Left forelimb (tissue), 1 donor: ENCODE results near the gene RCBTB2.

Experiments
- DNase-seq: peaks from one replicate; pipeline ENCODE4 v3.0.0-alpha.2; 2018; ENCODE audit warnings: low spot score

RCBTB2 gene

DNA sequence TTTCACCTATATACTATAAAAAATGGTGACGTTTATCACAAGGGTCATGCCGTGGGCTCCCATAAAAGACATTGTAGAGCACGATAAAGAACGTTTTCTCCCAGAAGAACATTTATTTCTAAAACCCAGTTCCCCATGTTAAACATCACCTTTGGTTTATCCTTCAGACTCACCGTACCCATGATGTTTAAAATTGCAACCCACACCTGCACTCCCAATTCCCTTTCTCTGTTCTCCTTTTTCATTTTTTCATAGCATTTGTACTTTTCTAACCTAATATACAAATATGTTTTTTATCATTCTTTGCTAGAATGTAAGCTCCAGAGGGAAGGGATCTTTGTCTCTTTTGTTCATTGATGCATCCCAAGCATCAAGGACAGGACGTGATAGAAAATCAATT, 2.0 kb downstream of the RCBTB2 start:
- no peak for DNase-seq

DNA sequence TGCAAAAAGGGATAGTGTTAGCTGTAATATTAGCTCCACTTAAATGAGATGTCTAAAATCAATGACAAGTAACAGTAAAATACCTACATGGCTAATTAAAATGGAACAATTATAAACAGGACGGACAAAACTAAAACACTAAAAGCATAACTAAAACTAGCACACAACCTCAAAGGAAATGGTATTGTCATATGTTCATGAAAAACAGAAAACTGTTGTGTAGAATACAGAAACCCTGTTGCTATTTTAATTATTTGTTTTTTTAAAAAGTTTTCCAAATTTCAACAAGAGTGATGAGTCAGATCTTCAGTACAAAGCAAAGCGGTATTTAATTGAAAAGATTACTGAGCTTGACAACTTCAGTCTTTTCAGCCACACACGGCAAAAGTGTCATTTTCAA, 4.2 kb downstream of the RCBTB2 start:
- no peak for DNase-seq

DNA sequence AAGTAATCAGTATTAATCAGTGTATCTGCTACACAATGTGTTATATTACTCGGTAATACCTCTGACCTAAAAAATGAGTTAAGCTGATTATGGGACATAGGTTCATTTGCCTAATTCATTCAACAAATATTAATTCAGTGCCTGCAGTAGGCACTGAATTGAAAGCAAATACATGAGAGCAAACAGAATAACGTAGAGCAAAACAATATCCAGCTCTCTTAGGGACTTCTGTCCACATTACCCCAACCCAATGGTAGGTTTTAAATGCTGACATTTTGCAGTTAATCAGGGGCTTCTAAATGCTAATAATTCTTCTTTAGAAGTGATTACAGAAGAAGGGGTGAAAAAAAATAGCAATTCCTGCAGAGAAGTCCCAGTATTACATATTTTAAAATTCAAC, 4.9 kb downstream of the RCBTB2 start:
- DNase-seq, result no peak

DNA sequence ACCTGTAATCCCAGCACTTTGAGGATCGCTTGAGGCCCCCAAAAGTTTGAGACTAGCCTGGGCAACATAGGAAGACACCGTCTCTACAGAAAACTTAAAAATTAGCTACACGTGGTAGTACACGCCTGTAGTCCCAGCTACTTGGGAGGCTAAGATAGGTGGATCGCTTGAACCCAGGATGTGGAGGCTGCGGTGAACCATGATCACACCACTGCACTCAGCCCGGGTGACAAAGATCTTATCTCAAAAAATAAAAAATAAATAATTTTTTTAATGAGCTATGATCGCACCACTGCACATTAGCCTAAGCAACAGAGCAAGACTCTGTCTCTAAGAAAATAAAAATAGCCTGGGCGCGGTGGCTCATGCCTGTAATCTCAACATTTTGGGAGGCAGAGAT, 6.6 kb downstream of the RCBTB2 start:
- no peak for DNase-seq

DNA sequence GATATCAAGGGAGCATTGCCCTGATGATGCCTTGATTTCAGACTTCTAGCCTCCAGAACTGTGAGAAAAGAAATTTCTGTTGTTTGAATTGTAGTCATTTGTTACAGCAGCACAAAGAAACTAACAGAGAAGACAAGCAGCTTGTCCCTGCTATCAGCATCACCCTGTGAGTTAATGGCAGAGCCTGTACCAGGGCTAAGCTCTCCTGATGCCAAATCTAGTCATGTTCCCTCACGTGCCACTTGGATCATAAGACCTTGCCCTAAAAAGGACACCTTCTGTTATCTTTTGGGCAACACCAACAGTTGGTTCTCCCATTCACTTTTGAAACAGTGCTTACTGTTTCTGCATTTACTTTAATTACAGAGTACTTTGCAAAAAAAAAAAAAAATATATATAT, 14.8 kb downstream of the RCBTB2 start:
- no peak for DNase-seq

DNA sequence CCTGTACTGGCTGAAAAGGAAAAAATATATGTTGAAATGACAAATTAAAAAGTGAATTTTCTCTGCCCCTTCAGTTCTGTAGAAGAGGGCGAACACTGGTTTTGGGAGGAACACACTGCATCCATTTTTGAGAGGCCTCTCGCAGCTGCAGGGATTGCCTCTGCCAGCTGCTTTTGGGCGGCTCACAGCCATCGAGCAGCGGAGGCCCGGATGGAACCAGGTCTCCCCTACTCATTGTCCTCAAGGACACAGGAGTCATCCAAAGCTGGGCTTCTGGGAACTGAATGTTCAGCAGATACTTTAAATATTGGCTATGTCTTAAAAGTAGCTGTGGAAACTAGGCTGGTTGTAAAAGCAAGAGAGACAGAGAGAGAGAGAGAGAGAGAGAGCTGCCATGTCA, 17.1 kb downstream of the RCBTB2 start:
- DNase-seq, result no peak

DNA sequence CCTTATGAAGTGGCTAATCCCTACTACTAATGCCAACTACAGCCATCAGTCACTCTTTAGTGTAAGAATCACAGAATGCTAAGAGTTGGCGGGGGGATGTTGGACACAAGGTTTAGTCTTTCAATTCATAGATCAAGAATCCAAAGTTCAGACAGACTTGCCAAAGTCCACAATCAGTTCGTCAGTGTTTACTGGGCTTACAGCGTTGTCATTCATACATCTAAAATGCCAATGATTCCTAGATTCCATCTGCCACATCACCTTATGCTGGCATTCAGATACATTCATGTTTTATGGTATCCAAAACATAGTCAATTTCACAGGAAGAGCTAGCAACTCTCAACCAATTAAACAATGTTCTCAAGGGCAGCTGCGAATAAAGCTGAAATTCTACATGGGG, 18.1 kb downstream of the RCBTB2 start:
- no peak for DNase-seq

DNA sequence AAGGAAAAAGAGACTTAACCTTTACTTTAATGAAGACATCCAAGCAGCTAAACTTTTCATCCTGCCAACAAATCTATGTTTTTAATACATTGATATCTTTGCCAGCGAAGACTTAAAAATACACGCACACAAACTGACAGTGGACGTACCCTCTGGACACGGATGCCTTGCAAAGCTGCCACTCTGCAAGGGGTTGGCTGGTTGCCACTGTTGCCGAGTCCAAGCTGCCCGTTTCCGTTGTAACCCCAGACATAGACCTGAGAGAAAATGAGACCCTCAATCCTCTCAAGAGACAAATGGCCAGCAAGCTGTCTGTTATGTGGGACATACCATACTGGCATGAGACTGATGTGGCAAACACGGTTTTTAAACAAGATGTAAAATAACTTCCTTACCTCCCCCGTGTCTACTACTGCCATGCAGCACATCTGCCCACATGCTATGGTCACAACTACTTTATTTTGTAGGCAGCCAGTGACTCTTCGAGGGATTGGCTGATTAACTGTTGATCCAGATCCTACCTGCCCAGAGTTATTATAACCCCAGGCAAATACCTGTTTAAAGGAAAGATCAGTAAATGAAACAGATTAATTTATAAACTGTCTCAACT, 21.2 kb downstream of the RCBTB2 start:
- no peak for DNase-seq

DNA sequence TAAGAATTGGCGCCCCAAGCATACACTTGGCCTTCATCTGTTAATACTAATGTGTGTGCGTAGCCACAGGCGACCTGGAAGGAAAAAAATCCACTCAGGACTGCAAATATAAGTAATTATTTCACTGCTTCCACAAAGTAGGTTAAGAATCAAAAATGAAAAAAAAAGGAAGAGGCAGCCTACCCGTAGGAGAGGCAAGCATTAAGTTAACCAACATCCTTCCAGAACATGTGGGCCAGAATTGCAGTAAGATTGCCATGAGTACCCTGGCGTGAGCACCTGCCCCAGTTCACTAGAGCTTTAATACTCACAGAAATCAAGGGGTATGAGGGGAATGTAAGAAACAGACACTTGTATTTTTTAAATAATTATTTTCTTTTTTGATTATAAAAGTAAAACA, 22.2 kb downstream of the RCBTB2 start:
- DNase-seq, result no peak

DNA sequence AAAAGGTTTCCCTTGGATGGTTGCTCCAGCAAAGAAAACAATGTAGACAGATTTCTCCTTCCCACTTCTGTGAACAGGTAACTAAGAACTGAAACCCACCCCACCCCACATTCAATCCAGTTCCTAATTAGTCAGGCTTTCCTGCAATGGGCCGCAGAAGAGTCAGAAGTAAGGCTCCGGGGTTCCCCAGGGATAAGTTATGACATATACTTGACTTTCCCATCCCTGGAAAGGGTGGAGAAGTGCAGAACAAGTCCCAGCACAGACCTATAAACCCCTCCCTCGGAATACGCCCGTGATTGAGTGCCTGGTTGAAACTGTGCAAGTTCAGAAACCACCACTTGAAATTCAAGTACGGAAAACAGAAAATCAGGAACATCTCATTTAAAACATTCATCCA, 24.9 kb downstream of the RCBTB2 start:
- DNase-seq, result no peak

DNA sequence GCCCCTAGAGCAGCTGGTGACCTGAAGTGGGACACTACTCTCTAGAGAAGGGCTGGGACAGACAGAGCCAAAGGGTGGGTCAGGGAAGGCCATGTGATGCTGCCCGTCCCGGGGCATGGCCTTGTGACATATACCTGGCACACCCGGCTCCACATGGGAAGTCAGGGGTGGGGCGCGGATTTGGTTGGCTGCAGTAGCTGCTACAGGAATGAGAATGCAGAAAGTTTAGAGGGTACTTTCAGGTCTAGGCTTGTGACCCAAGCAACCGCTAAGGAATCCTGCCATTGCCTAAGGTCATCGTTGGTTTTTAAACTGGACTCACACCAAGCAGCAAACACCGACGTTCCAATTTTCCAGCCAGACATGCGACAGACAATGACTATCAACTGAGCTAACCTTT, 25.9 kb downstream of the RCBTB2 start:
- no peak for DNase-seq

DNA sequence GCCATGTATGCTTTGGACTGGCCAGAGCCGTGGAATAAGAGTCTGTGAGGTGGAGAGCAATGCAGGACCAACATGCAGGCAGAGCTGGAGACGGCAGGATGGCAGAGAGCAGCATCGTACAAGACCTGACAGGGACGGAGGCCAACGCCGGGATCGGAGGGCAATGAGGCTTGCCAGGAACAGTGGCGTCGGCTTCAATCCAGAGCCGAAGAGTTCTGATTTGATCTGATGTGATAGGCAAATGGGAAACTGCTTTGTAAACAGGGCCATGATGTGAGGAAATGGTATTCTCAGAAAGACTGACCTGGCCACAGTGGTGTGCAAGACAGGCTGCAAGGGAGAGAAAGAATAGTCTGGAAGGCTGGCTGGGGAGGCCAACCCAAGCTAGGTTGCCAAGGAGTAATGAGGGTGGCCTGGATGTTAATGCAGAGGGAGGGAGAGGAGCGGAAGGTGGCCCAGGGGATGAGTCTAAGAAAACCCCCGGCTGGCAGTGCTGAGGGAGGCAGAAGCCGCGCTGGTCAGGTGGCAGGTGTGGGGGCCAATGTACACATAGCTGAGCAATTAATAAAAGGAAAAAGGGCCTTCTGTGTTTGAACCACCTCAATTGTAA, 26.7 kb downstream of the RCBTB2 start:
- DNase-seq, result no peak

DNA sequence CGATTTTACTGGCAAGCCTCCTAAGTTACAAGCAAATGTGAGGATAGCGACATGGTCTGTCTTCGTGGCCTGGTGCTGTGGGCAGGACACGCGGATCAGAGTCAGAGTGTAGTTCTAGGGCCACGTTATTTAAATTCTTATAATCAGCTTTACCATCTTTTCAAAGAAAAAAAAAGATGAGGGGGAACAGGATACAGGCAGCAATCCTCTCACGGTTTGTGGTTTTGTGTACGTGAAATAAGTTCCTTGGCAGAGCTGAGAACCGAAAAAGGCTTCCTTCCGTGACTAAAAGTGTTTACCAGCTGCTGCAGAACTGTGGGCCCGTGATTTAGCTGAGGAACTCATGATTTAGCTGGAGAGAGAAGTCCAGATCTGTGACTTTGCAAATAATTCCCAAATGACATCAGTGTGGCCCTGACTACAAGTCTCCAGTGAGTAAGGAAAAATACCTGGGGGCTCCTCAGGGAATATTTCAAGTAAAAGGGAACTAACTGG, 27.2 kb downstream of the RCBTB2 start:
- no peak for DNase-seq

DNA sequence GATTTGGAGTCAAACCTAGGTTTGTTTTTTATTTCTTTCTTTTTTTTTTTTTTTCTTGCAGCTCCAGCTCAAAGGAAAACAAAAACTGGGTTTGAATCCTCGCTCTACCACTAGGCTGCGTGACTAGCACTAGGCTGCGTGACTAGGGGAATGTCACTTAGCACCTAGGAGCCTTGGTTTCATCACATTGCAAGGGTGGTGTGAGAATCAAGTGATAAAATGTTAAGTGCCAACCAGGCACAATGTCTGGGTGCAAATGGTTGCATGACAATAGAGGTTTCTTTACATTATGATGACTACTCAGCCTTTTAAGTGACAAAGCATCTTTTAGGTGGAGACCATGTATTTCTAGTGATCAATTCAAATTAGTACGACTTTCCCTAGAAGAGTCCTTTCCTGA, 27.9 kb downstream of the RCBTB2 start:
- DNase-seq, result no peak

DNA sequence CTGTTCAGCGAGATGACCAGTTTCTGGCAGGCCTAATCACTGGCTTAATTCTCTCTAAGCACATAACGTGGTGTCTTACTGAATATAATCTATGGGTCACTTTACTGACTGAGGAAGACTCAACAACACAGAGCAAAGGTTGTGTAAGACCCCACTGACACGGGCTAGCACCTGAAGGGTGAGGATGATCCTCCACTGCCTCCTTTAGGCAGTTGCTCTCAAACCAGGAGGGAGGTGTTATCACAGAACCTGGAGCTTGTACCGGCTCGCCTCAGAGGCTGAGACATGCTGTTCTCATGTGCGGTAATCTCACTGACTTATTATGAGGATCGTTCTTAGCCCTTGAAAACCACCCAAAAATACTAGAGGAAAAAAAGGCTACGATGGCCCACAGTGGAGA, 28.3 kb downstream of the RCBTB2 start:
- DNase-seq, result no peak

DNA sequence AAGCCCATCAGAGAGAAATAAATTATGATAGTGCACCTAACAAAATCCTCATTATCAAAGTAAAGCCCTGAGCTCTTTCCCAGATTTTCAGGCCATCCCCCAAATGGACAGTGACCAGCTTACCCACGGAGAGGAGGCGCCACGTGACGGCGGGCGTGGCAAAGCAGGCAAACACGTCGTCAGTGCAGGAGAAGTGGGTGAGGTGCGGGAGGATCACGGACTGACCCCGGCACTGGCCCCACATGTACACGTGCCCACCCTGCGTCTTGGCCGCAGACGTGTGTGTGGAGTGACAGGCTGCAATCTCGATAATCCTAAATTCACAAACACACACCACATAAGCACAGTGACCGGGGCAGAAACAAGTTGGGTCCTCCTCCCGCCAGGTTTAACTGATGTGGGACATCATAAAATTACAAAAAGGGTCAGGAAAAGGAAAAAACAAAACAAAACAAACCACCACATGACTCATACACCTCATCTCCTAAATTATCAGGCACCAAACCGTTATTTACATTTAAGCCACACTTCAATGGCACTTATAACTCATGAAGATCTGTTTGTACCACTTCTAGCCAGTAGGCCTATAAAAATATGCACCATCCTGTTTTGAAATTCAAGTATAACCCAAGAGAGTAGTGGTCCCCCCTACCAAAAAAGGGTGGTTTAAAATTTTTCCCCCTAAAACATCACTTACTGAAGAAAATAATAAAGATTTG, 30.1 kb downstream of the RCBTB2 start:
- DNase-seq, result no peak

DNA sequence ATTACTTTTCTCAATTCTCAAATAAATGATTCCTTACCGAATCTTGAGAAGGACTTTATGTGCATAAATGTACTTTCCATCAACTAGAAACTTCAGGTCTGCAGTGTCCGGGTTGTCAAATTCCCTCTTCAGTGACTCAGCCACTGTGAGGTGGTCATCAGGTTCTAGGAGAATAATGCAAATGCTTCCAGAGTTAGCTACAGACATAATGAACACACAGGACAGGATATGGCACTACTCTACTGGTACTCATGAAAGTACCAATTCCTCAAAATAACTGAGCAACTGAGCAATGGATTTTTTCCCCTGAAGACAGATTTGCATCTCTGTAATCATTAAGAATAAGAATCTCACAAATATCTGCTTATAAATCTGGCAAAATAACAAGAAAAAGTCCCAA, 31.2 kb downstream of the RCBTB2 start:
- no peak for DNase-seq

DNA sequence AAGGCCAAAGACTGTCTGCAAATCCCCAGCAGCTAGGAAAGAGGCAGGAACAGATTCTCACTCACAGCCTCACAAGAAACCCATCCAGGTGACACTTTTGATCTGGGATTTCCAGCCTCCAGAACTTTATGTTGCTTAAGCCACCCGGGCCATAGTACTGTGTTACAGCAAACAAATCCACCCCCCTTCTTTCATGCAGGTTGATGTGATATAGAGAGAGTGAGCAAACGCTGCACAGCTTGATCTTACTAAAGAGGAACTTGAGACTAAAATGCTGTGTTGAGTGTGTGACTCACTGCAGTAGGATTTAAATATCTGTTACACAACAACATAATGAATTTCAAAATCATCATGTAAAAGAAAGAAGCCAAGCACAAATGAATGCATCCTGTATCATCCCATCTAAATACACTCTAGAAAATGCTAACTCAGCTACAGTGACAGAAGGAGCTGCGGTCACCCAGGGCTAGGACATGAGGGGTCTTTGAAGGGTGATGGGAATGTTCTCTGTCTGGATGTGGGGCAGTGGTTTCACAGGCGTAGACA, 32.2 kb downstream of the RCBTB2 start:
- DNase-seq, result no peak

DNA sequence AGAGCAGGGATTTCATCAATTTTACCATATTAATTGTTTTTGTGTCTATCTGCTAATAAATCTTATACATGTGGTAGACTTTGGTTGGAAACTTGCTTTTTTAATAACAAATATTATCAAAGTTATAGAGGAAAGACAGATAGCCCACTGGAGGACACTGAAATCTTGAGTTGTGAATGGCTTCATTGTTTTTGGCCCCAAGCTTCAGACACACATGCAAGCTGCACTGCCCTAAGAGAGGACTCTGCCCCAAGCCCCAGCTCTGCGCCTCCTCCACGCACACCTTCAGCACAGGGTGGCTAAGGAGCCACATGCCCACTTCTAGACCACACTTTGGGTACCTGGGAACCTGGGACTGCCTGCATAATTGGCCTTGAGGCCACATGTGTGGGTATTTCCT, 35.2 kb downstream of the RCBTB2 start:
- DNase-seq, result no peak

DNA sequence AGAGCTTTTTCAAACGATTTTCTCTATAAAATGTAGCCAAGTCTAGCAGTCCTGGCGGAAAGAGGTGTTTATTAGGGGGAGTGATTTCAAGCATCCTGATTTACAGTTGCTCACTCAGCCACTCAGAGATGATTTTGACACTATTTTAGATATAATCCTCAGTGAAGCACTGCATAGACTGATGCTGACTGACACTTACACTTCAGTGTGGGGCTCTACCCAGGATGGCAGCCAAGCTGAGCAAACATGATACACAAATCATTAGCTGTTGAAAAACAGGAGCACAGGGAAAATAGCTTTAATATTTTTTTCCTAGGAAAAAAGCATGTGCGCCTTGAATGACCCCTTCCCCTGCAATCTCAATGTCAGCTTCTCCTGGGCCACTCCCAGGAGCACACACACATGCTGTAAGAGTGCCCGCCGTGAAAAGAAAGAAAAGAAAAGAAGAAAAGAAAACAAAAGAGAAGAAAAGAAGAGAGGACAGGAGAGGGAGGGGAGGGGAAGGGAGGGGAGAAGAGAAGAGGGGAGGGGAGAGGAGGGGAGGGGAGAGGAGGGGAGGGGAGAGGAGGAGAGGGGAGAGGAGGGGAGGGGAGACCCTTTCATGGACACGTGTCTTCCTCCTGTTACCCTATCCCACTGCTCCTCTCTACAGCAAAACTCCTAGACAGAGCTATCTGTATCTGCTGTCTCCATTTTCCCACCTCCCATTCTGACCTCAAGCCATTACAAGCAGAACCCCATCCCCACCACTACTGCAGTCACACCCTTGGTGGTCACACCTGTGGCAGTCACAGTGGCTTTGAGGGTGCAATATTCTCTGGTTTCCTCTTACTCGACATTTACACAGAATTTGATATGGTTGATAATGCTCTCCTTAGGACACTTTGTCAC, 36.4 kb downstream of the RCBTB2 start:
- no peak for DNase-seq

DNA sequence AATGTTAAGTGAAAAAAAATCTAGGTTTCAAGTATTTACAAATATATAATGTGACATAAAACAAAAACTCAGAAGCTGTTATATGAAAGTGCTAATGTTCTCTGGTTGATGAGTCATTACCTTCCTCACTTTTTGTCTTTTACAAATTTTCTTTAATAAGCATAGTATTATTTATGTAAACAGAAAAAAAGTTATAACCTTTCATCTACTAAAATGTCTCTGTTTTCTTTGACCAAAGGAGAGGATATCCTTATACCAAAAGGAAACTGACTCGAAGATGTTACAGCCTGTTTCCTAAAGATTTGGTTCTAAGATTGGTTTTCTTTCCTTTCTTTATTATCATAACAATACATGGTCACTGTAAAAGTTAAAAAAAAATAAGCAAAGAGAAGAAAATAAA, 38.0 kb downstream of the RCBTB2 start:
- no peak for DNase-seq

DNA sequence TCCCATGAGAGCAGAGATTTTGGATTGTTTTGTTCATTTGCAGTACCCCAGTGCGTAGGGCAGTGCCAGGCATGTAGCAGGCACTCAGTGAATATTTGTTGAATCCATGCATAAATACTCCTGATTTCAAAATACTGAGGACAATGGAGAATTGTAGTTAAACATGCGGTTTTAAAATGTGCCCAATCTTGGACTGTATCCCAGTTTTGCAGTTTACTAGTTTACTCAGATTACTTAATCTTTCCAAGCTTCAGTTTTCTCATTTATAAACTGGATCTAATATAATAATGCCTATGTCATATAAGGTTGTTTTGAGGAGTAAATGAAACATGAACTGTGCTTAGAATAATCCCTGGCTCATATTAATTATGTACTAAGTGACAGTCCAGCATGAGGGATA, 39.0 kb downstream of the RCBTB2 start:
- DNase-seq, result no peak
